ENCODE measurements around the gene CACNA1A. TPM values are rescaled to one million over a fixed set of nuclear protein-coding genes. Genes with fewer than 3 reads are reported as not detected.
"Not testable (repeated sequence)": the region's sequence is repeated elsewhere in the genome, so short reads cannot be mapped to it uniquely, and the experiment has no call there.

Gene CACNA1A
- total RNA-seq, 1 donor: 1.4 TPM

DNA sequence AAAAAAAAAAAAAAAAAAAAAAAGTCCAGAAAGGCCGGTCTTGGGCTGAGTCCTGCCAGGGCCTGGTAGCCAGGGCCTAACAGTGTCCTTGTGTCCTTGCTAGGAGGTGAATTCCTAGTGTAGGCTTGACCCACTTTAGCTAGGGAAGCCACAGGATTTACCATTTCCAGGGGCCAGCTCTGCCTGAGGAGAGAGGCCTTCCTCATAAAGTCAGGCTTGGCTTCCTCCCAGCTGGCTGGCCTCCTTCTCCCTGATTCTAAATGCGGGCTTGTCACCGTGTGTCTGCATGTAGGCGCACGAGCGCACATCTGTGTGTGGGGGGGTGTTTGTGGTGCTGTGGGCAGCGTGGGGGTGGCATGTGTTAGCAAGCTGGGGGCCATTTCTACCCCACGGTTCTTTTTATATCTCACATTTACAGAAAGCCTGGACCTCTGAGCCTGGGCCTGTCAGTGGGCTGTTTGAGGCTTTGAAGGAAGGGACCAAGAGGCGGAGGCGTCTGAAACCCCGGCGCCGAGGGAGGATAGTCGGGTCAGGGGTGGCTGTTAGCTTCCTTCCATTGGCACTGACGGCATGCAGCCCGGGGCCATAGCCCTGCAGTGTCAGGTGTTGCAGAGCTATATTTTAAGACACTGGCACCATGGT, 324.4 kb downstream of the CACNA1A start:
- H4K20me1 ChIP-seq (ENCODE audit: insufficient read depth, low read length): no peaks in the 10 kb centered on the region
- no peaks in the 10 kb centered on the region for H3K27me3 ChIP-seq (ENCODE audit: insufficient read depth, low read length)
- DNase-seq (ENCODE audit: insufficient read length, low spot score, missing footprints): peak; percentile 96
- H3K4me3 ChIP-seq (ENCODE audit: insufficient read depth, low read length): no peak overlapping the region
- H3K79me2 ChIP-seq (ENCODE audit: insufficient read depth, low read length): no peaks in the 10 kb centered on the region
- no peak for TF ChIP-seq CTCF (IDR thresholded peaks at IDR 0.05; ENCODE audit: extremely low read depth, low read depth, low read length)
- H3K4me1 ChIP-seq (ENCODE audit: insufficient read depth, low read length): peaks cover 7% of the 10 kb centered on the region
- H3K4me2 ChIP-seq (ENCODE audit: insufficient read depth, low read length): peak overlapping the region; percentile 30
- H3K9me3 ChIP-seq (ENCODE audit: low read depth, low read length): no peaks in the 10 kb centered on the region
- no peak overlapping the region for H3K27ac ChIP-seq (ENCODE audit: low read depth, low read length)
- H3K36me3 ChIP-seq (ENCODE audit: insufficient read depth, low read length): no peaks in the 10 kb centered on the region
- H2AFZ ChIP-seq (ENCODE audit: low read length): peak overlapping the region; percentile 76

DNA sequence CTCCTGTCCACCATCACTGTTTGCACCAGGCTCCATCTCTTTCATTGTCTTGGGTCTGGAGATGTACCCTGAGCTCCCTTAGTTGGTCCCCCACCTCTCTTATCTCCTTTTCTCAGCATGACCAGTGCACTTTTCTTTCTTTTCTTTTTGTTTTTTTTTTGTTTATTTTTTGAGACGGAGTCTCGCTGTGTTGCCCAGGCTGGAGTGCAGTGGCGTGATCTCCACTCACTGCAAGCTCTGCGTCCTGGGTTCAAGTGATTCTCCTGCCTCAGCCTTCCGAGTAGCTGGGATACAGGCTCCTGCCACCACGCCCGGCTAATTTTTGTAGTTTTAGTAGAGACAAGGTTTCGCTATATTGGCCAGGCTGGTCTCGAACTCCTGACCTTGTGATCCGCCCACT, 328.0 kb downstream of the CACNA1A start:
- H3K9me3 ChIP-seq (ENCODE audit: low read depth, low read length); H3K27me3 ChIP-seq (ENCODE audit: insufficient read depth, low read length); H4K20me1 ChIP-seq (ENCODE audit: insufficient read depth, low read length); H3K79me2 ChIP-seq (ENCODE audit: insufficient read depth, low read length); H3K4me2 ChIP-seq (ENCODE audit: insufficient read depth, low read length); H2AFZ ChIP-seq (ENCODE audit: low read length); H3K27ac ChIP-seq (ENCODE audit: low read depth, low read length); H3K36me3 ChIP-seq (ENCODE audit: insufficient read depth, low read length); H3K4me3 ChIP-seq (ENCODE audit: insufficient read depth, low read length): not testable (repeated sequence)
- peaks cover 15% of the 10 kb centered on the region for H3K4me1 ChIP-seq (ENCODE audit: insufficient read depth, low read length)
- peak; percentile 42 for DNase-seq (ENCODE audit: insufficient read length, low spot score, missing footprints)

GRCh38 chr19:13177584-13177983, 328.7 kb downstream of the CACNA1A start:
- H3K27ac ChIP-seq (ENCODE audit: low read depth, low read length); H3K36me3 ChIP-seq (ENCODE audit: insufficient read depth, low read length); DNase-seq (ENCODE audit: insufficient read length, low spot score, missing footprints); H3K4me3 ChIP-seq (ENCODE audit: insufficient read depth, low read length); H3K4me2 ChIP-seq (ENCODE audit: insufficient read depth, low read length); H3K27me3 ChIP-seq (ENCODE audit: insufficient read depth, low read length); H2AFZ ChIP-seq (ENCODE audit: low read length); H3K79me2 ChIP-seq (ENCODE audit: insufficient read depth, low read length); H3K9me3 ChIP-seq (ENCODE audit: low read depth, low read length); H4K20me1 ChIP-seq (ENCODE audit: insufficient read depth, low read length): not testable (repeated sequence)
- peaks cover 21% of the 10 kb centered on the region for H3K4me1 ChIP-seq (ENCODE audit: insufficient read depth, low read length)

- Histone ChIP-seq H3K27ac (ENCODE audit: low read depth, low read length) (no peak overlapping the region), H3K4me3 (ENCODE audit: insufficient read depth, low read length) (no peak overlapping the region), H3K36me3 (ENCODE audit: insufficient read depth, low read length) (no peaks in the 10 kb centered on the region), H3K79me2 (ENCODE audit: insufficient read depth, low read length) (no peaks in the 10 kb centered on the region), H3K4me2 (ENCODE audit: insufficient read depth, low read length) (peak overlapping the region; percentile 33), H2AFZ (ENCODE audit: low read length) (peak overlapping the region; percentile 56), H3K9me3 (ENCODE audit: low read depth, low read length) (no peaks in the 10 kb centered on the region), H4K20me1 (ENCODE audit: insufficient read depth, low read length) (no peaks in the 10 kb centered on the region), H3K4me1 (ENCODE audit: insufficient read depth, low read length) (peaks cover 22% of the 10 kb centered on the region), H3K27me3 (ENCODE audit: insufficient read depth, low read length) (no peaks in the 10 kb centered on the region)
- peak; percentile 53 for DNase-seq (ENCODE audit: insufficient read length, low spot score, missing footprints)
- no peak for TF ChIP-seq CTCF (IDR thresholded peaks at IDR 0.05; ENCODE audit: extremely low read depth, low read depth, low read length)
Observed at GRCh38 chr19:13176345-13176744, 329.9 kb downstream of the CACNA1A start.

DNA sequence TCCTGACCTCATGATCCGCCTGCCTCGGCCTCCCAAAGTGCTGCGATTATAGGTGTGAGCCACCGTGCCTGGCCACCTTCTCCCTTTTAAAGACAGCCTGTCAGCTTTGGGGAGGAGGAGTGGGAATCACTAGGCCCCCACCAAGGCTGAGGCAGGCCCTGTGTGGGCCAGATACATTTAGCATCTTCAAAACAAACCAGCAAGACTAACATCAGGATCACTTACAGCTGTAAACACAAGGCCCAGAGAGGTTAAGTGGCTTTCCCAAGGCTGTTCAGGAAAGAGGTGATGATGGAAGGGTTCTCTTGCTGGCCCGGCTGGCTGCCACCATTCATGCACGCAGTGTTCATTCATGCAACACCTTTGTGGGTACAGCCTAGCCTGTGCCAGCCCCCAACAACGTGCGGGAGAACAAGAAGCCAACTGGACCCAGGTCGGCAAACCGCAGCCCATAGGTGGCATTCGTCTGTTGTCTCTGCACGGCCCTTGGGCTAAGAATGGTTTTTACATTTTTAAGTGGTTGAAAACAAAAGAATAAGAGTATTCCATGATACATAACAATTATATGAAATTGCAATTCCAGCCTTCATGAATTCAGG, 333.0 kb downstream of the CACNA1A start:
- H3K9me3 ChIP-seq (ENCODE audit: low read depth, low read length): no peaks in the 10 kb centered on the region
- peaks cover 32% of the 10 kb centered on the region for H3K4me1 ChIP-seq (ENCODE audit: insufficient read depth, low read length)
- no peak for TF ChIP-seq CTCF (IDR thresholded peaks at IDR 0.05; ENCODE audit: extremely low read depth, low read depth, low read length)
- no peak overlapping the region for H3K4me3 ChIP-seq (ENCODE audit: insufficient read depth, low read length)
- H4K20me1 ChIP-seq (ENCODE audit: insufficient read depth, low read length): no peaks in the 10 kb centered on the region
- peak overlapping the region; percentile 74 for H3K27ac ChIP-seq (ENCODE audit: low read depth, low read length)
- H3K27me3 ChIP-seq (ENCODE audit: insufficient read depth, low read length): no peaks in the 10 kb centered on the region
- peak overlapping the region; percentile 51 for H2AFZ ChIP-seq (ENCODE audit: low read length)
- DNase-seq (ENCODE audit: insufficient read length, low spot score, missing footprints): peak; percentile 45
- no peaks in the 10 kb centered on the region for H3K36me3 ChIP-seq (ENCODE audit: insufficient read depth, low read length)
- H3K79me2 ChIP-seq (ENCODE audit: insufficient read depth, low read length): no peaks in the 10 kb centered on the region
- no peak overlapping the region for H3K4me2 ChIP-seq (ENCODE audit: insufficient read depth, low read length)
